Endothelial cell of umbilical vein (primary cell): ENCODE measurements around the gene NDUFA5. TPM values are rescaled to one million over a fixed set of nuclear protein-coding genes. Genes with fewer than 3 reads are reported as not detected.
"Not testable (repeated sequence)": the region's sequence is repeated elsewhere in the genome, so short reads cannot be mapped to it uniquely, and the experiment has no call there.

Experiments used
- BruUV-seq: library from RNA; stranded (reverse); fragments of 400-500 nt; replicated peaks from 2 replicates; lab custom pipeline; 2021; lab: Mats Ljungman, UMichigan
- CTCF ChIA-PET: fragments of 300-600, 350-600 bp; sonication (Branson Sonifier 250); formaldehyde crosslinking; loops from one replicate; lab custom pipeline; 2021; ENCODE audit warnings: antibody characterized with exemption, inconsistent platforms; lab: Charles Lee
- POLR2A ChIA-PET: fragments of 300-600, 350-600 bp; sonication (Branson Sonifier 250); formaldehyde crosslinking; loops from one replicate; lab custom pipeline; 2021; ENCODE audit warnings: antibody characterized with exemption, inconsistent platforms; lab: Charles Lee
- DNase-seq: peaks from one replicate; pipeline ENCODE4 v3.0.0-alpha.2; 2011; ENCODE audit warnings: low read depth, low spot score
- FAIRE-seq: peaks from 2 replicates; lab custom pipeline; 2011; peaks lifted over from hg19 to GRCh38; lab: Jason Lieb, UNC
- H2AFZ ChIP-seq: 2 replicates; pipeline ENCODE4 v1.6.0; 2012; ENCODE audit warnings: low read depth, low read length, control low read depth, inconsistent platforms
- H3K27ac ChIP-seq: 2 replicates; pipeline ENCODE4 v1.5.1; 2011; ENCODE audit warnings: low read depth, mild to moderate bottlenecking, control low read depth, low read length, moderate library complexity; ENCODE audit not compliant: insufficient read depth
- H3K27me3 ChIP-seq, 2 experiments: 2 replicates each; pipeline versions ENCODE4 v1.6.0 to v1.6.1; 2011; ENCODE audit warnings: low read length in 2 of 2, mixed read lengths in 1 of 2; ENCODE audit not compliant: control insufficient read depth in 2 of 2, insufficient read depth in 2 of 2
- H3K36me3 ChIP-seq, 2 experiments: 2 replicates in 1 of 2; 3 replicates in 1 of 2; pipeline ENCODE4 v1.5.1; 2011; ENCODE audit warnings: low read length in 2 of 2, mild to moderate bottlenecking in 1 of 2, moderate library complexity in 1 of 2; ENCODE audit not compliant: control insufficient read depth in 2 of 2, insufficient read depth in 2 of 2; ENCODE audit errors: extremely low read depth in 1 of 2
- H3K4me1 ChIP-seq: 3 replicates; pipeline ENCODE4 v1.5.1; 2011; ENCODE audit warnings: mild to moderate bottlenecking, low read length; ENCODE audit not compliant: control insufficient read depth, insufficient read depth; ENCODE audit errors: extremely low read depth
- H3K4me2 ChIP-seq: 2 replicates; pipeline ENCODE4 v1.6.1; 2011; ENCODE audit warnings: low read length, control low read depth, mixed read lengths; ENCODE audit not compliant: insufficient read depth
- H3K4me3 ChIP-seq, 3 experiments: fragments of 200-600 bp in 1 of 3; sonication (generic), shearing (Covaris generic) in 1 of 3; replicated peaks in 1 of 3; 2 replicates each; pipeline ENCODE4 v1.5.1; 2011 to 2016; ENCODE audit warnings: control low read depth in 3 of 3, low read length in 3 of 3, mild to moderate bottlenecking in 2 of 3, inconsistent platforms in 1 of 3, low read depth in 1 of 3, moderate library complexity in 1 of 3; ENCODE audit not compliant: insufficient read depth in 1 of 3
- H3K79me2 ChIP-seq: 2 replicates; pipeline ENCODE4 v1.6.0; 2012; ENCODE audit warnings: low read length, inconsistent platforms; ENCODE audit not compliant: control insufficient read depth, insufficient read depth
- H3K9ac ChIP-seq: replicated peaks from 2 replicates; pipeline ENCODE3; 2011; ENCODE audit warnings: low read length, control low read depth; ENCODE audit not compliant: insufficient read depth; ENCODE audit errors: extremely low read depth
- H3K9me1 ChIP-seq: replicated peaks from 3 replicates; pipeline ENCODE4 v1.6.0; 2011; ENCODE audit warnings: mild to moderate bottlenecking, low read length; ENCODE audit not compliant: control insufficient read depth, insufficient read depth; ENCODE audit errors: extremely low read depth
- H3K9me3 ChIP-seq: replicated peaks from 2 replicates; pipeline ENCODE4 v1.5.1; 2012; ENCODE audit warnings: low read length, inconsistent platforms; ENCODE audit not compliant: control insufficient read depth, insufficient read depth
- H4K20me1 ChIP-seq: replicated peaks from 2 replicates; pipeline ENCODE3; 2011; ENCODE audit warnings: mild to moderate bottlenecking, low read length; ENCODE audit not compliant: control insufficient read depth, insufficient read depth; ENCODE audit errors: extremely low read depth
- EZH2 ChIP-seq: IDR thresholded peaks from 2 replicates; pipeline ENCODE4 v1.6.1; 2012; ENCODE audit warnings: borderline replicate concordance, low read depth, mild to moderate bottlenecking, moderate library complexity, low read length, inconsistent platforms; ENCODE audit not compliant: severe bottlenecking
- GATA2 ChIP-seq: IDR thresholded peaks from 2 replicates; pipeline ENCODE4 v1.7.0; 2011; ENCODE audit warnings: low read depth, mild to moderate bottlenecking, moderate library complexity, mixed read lengths, low read length; ENCODE audit not compliant: insufficient read length, insufficient read depth
- POLR2A ChIP-seq: IDR thresholded peaks from 2 replicates; pipeline ENCODE4 v1.6.1; 2012; ENCODE audit warnings: low read depth, mild to moderate bottlenecking, control low read depth, low read length
- dilution Hi-C: fragments of 300-500 bp; cut with MboI; formaldehyde crosslinking; loops from one replicate; pipeline ENCODE4 v1.15.0; 2019; ENCODE audit warnings: low sequenced_read_pairs; ENCODE audit not compliant: extremely low pct_ligation_motif_present
- intact Hi-C: fragments of 100-400 bp; cut with micrococcal nuclease; formaldehyde crosslinking; loops from one replicate; pipeline ENCODE4 v1.10.0; 2022
- polyA plus RNA-seq, 4 experiments: library from polyadenylated mRNA; depleted of rRNA in 3 of 4; stranded (reverse) in 3 of 4; unstranded in 1 of 4; fragments of >200 nt; gene quantifications; 2 replicates each; pipeline versions ENCODE4 v1.2.1 to v1.2.3, GENCODE V29; 2011 to 2012; ENCODE audit warnings: missing spikeins in 1 of 4
- total RNA-seq: library from RNA; stranded (reverse); gene quantifications from 2 replicates; pipeline ENCODE4 v1.2.3, GENCODE V29; 2021
- TF ChIP-seq, protein P1 (sequence below): IDR thresholded peaks from 2 replicates; pipeline ENCODE4 v1.6.1; 2011; ENCODE audit not compliant: insufficient read depth, insufficient read length
- TF ChIP-seq, protein P2 (sequence below), 2 donors: IDR thresholded peaks; 1 replicate in 1 of 2; 2 replicates in 1 of 2; pipeline ENCODE4 v1.5.1; 2011; ENCODE audit warnings: low read length in 2 of 2, mild to moderate bottlenecking in 2 of 2, moderate library complexity in 2 of 2, control low read depth in 1 of 2, inconsistent platforms in 1 of 2, low read depth in 1 of 2; ENCODE audit not compliant: insufficient read depth in 1 of 2; ENCODE audit errors: extremely low read depth in 1 of 2

Gene NDUFA5
- total and polyA plus RNA-seq, 2 donors (not counting 3 experiments of a cell fraction or from before 2014, with no cell fraction given) = 6.2 to 62.3 TPM

DNA sequence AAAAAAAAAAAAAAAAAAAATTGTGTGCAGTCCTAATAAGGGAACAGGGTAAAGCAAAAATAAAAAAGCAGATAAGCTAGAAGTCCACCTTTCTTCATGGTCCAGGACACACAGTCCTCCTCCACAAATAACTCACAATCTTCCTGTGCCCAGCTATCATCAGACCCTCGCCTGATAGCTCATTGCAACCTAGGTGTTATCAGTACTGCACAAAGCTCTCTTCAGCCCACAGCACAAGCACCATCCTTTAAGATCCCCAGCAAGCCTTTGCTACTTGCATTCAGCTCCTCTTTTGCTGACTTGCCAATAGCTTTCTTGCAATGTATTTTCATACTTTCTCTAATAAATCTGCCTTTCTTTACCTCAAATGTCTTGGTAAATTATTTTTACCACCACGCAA, 5.0 kb downstream of the NDUFA5 start:
- CTCF ChIA-PET = interaction anchor here (1.2 kb wide), 1 partner anchor 12 kb away, joined by 3 read pairs; no protein-coding TSS in a partner anchor
- no peak overlapping the region for H2AFZ ChIP-seq

DNA sequence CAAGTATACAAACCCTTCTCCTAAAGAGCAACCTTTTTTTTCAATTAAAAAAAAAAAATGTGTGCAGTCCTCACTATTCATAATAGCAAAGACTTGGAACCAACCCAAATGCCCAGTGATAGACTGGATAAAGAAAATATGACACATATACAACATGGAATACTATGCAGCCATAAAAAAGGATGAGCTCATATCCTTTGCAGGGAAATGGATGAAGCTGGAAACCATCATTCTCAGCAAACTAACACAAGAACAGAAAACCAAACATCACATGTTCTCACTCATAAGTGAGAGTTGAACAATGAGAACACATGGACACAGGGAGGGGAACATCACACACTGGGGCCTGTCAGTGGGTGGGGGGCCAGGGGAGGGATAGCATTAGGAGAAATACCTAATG, 5.5 kb downstream of the NDUFA5 start:
- CTCF ChIA-PET = interaction anchor here (1.2 kb wide), 1 partner anchor 12 kb away, joined by 3 read pairs; no protein-coding TSS in a partner anchor
- FAIRE-seq, H3K27me3 ChIP-seq, dilution Hi-C loops, H3K4me1 ChIP-seq, H3K9me1 ChIP-seq, H2AFZ ChIP-seq, H3K27ac ChIP-seq, DNase-seq, H3K9ac ChIP-seq, H3K4me2 ChIP-seq, H3K9me3 ChIP-seq, H4K20me1 ChIP-seq, BruUV-seq, H3K36me3 ChIP-seq, intact Hi-C loops, H3K4me3 ChIP-seq: not testable (repeated sequence)
- POLR2A ChIA-PET = interaction anchor here (0.6 kb wide), 1 partner anchor 66 kb away, joined by 5 read pairs; no protein-coding TSS in a partner anchor
- H3K79me2 ChIP-seq = peaks cover 21% of the 10 kb centered on the region

More for the DNA sequence above, 5.0 kb downstream of the NDUFA5 start:
- Histone ChIP-seq H3K79me2 (peaks cover 23% of the 10 kb centered on the region), H3K9ac (no peak overlapping the region), H3K4me1 (peaks cover 6% of the 10 kb centered on the region), H3K27ac (no peak overlapping the region), H3K36me3 (peaks cover 2 to 3% of the 10 kb centered on the region in 2 experiments), H3K9me3 (no peaks in the 10 kb centered on the region), H4K20me1 (no peaks in the 10 kb centered on the region), H3K27me3 (no peaks in the 10 kb centered on the region), H3K4me2 (no peak overlapping the region), H3K4me3 (no peak overlapping the region), H3K9me1 (no peaks in the 10 kb centered on the region)
- POLR2A ChIA-PET = interaction anchor here (0.6 kb wide), 1 partner anchor 66 kb away, joined by 5 read pairs; no protein-coding TSS in a partner anchor
- TF ChIP-seq, protein P1, sequence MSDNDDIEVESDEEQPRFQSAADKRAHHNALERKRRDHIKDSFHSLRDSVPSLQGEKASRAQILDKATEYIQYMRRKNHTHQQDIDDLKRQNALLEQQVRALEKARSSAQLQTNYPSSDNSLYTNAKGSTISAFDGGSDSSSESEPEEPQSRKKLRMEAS = no peak
- TF ChIP-seq, protein P2, sequence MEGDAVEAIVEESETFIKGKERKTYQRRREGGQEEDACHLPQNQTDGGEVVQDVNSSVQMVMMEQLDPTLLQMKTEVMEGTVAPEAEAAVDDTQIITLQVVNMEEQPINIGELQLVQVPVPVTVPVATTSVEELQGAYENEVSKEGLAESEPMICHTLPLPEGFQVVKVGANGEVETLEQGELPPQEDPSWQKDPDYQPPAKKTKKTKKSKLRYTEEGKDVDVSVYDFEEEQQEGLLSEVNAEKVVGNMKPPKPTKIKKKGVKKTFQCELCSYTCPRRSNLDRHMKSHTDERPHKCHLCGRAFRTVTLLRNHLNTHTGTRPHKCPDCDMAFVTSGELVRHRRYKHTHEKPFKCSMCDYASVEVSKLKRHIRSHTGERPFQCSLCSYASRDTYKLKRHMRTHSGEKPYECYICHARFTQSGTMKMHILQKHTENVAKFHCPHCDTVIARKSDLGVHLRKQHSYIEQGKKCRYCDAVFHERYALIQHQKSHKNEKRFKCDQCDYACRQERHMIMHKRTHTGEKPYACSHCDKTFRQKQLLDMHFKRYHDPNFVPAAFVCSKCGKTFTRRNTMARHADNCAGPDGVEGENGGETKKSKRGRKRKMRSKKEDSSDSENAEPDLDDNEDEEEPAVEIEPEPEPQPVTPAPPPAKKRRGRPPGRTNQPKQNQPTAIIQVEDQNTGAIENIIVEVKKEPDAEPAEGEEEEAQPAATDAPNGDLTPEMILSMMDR (IDR thresholded peaks at IDR 0.05; ENCODE audit: extremely low read depth in 1 of 2, insufficient read depth in 1 of 2, low read depth in 1 of 2, low read length in 2 of 2) = no peak
- TF ChIP-seq POLR2A = no peak
- TF ChIP-seq EZH2 = no peak
- TF ChIP-seq GATA2 = no peak
- intact Hi-C loops = no loop called here
- BruUV-seq = no TSS peak
- dilution Hi-C loops = no loop called here
- DNase-seq (no peak), FAIRE-seq (no peak)
